GM12891 (cell line): ENCODE measurements around the gene PXDN.

Source experiments
- DNase-seq: peaks from one replicate; pipeline ENCODE4 v3.0.0; 2011; ENCODE audit warnings: low spot score; ENCODE audit not compliant: insufficient read length
- FAIRE-seq: peaks from 2 replicates; lab custom pipeline; 2011; peaks lifted over from hg19 to GRCh38; lab: Jason Lieb, UNC
- PAX5 ChIP-seq: IDR thresholded peaks from 2 replicates; pipeline ENCODE4 v1.6.1; 2011; ENCODE audit warnings: low read length, moderate library complexity, mild to moderate bottlenecking; ENCODE audit not compliant: insufficient read depth, severe bottlenecking
- POLR2A ChIP-seq: IDR thresholded peaks from 2 replicates; pipeline ENCODE4 v1.6.1; 2011; ENCODE audit warnings: low read depth, low read length, control low read depth
- POLR2AphosphoS5 ChIP-seq: IDR thresholded peaks from 2 replicates; pipeline ENCODE4 v1.6.1; 2011; ENCODE audit warnings: low read depth, low read length, control low read depth
- POU2F2 ChIP-seq: IDR thresholded peaks from 2 replicates; pipeline ENCODE4 v1.6.1; 2011; ENCODE audit warnings: low read depth, mild to moderate bottlenecking, control low read depth, low read length, moderate library complexity
- SPI1 ChIP-seq: IDR thresholded peaks from 2 replicates; pipeline ENCODE4 v1.6.1; 2011; ENCODE audit warnings: low read depth, low read length, control low read depth
- TAF1 ChIP-seq: IDR thresholded peaks from 2 replicates; pipeline ENCODE4 v1.6.1; 2011; ENCODE audit warnings: low read depth, low read length, control low read depth

The PXDN gene

DNA sequence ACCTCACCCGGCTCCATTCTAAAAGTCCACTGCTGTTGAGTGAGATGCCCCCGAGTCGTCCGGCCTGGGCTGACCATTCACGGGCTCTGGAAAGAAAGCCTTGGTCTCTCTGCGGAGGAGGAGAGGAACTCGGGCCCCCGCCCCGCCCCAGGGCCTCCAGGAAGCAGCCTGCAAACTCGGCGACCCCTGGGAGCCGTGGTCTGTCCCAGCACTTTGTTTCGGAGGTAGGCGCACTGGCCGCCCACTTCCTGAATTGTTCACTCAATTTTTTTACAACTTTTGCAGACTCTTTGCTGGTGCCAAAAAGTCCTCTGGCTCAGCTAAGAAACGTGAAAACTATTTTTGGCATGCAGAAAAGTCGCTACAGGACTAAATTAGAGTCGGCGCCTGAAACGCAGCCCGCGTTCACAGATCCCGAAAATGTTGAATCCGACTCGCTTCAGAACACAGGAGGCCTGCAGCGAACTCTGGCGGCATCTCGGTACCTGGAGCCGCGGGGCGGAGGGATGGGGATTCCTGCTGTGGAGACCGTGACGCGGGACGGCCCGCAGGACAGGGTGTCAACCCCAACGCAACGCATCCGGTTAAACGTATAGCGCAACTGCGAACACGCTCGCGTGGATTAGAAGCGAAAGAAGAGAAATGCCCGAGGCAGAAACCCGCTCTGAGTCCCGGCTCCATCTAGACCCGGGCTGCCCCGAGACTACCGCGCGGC lies 1.5 kb downstream of the PXDN start:
- FAIRE-seq (peak; percentile 47), DNase-seq (peak; percentile 53)
- TF ChIP-seq TAF1 = no peak
- no peak for TF ChIP-seq POLR2A
- no peak for TF ChIP-seq POU2F2
- TF ChIP-seq POLR2AphosphoS5 = no peak
- peak; percentile 50 for TF ChIP-seq SPI1
- TF ChIP-seq PAX5 = no peak

DNA sequence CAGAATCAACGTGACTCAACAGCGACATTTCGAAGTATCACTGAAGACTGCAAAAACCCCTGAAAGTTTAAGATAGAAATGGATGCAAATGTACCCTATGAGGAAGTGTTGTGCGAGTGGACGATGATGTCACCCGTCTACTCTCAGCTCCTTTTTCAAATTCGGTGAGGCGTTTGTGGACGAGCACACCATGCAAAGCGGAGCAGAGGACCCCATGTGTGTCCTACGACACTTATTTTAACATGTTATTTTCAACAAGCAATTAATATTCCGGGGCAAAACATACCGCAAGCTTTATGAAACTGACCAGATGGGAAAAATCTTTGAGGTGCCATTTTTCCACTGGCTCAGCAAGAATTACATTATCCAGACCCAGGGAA lies 2.0 kb downstream of the PXDN start:
- DNase-seq (peak; percentile 53), FAIRE-seq (peak; percentile 82)
- TF ChIP-seq PAX5 = no peak
- TF ChIP-seq SPI1 = peak; percentile 81

DNA sequence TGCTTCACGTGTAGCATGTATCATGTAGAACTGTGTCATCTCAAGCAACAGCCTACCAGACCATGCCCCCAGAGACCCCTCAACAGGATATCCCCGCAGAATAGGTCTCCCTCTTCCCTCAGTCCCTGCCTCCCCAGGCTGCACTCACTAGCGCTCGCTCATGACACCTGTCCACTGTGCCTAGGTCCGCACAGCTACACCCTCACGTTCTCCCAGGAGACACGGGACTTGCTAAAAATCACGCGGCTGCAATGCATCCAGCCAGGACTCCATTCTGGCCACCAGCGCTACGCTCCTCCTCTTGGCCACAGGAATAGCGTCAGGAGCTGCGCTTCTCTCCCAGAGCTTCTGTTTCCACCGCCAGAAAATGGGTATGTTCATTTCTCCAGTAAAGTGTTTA lies 2.5 kb downstream of the PXDN start:
- TF ChIP-seq POLR2AphosphoS5 = no peak
- no peak for TF ChIP-seq SPI1
- no peak for TF ChIP-seq POLR2A
- no peak for TF ChIP-seq POU2F2
- TF ChIP-seq TAF1 = no peak
- no peak for TF ChIP-seq PAX5
- DNase-seq = no peak
- no peak for FAIRE-seq

DNA sequence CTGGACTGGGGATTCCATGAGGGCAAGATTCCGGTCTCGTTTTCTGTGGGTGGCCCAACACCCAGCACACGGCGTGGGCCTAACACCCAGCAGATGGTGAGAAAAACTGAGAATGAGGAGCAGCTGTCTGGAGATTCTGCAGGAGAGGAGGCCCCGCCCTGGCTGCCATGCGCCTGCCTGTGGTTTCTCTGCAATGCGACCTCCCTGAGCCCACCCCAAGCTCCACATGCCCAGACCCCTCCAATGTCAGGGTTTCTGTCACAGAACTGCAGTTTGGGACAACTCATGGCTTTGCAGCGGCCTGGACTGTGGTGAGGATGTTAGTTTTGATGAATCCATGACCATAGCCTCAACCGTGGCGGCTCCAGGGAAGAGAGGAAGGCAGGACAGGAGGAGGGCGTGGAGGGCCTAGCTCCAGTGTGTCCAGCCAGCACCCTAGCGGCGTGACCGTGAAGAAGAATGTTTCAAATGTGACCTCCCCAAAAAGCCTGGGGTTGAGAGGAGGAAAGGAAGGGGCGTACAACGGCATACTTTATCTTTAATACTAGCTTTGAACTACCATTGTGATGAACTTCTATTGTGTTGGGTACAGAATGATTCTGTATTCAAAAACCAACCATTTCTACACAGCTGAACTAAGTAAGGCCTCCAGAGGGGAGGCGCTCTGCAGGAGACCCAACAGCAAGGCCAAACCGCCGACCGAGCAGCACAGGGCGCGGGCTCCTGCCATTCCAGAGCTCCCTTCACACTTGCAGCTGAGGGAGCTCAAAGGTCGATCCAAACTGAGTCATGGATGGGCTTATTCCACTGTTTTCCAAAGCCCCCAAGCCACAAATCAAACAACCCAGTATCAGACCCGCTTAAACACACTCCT lies 3.4 kb downstream of the PXDN start:
- DNase-seq (no peak), FAIRE-seq (no peak)
- TF ChIP-seq TAF1 = no peak
- no peak for TF ChIP-seq POU2F2
- TF ChIP-seq SPI1 = no peak
- no peak for TF ChIP-seq POLR2A
- no peak for TF ChIP-seq POLR2AphosphoS5
- TF ChIP-seq PAX5 = no peak

DNA sequence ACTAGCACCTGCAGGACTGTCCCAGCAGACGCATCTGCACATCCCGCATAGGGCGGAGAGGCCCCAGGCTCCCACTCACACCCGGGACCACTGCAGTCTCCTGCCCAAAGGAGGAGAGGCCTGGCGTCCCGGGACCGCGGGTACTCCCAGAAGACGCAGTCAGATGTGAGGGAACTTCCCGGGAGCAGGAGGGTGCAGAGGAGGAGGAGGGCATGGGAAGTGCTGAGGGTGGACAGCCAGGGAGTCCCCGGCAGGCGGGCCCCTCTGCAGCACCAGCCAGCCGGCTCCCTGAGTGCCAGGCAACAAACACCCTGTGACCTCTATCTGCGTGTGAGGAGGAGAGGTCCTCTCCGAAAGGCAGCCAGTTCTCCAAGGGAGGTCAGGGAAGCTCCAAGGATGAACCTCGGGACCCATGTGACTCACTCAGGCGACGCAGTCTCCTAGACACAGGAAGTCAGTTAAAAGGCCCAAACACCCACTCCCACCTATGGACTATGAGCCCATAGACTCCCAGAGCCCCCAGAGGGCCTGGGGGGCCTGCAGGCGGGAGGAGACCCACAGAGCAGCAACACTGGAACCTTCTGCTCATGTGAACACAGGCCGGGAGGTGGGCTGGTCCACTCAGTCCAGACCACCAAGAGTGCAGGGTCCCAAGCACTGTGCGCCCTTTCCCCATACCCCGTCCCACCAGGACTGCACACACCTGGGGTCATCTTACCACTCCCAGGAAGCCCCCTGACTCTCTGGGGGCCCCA lies 4.2 kb downstream of the PXDN start:
- DNase-seq (no peak), FAIRE-seq (no peak)
- TF ChIP-seq TAF1 (no peak), POU2F2 (no peak), PAX5 (no peak), POLR2A (no peak), SPI1 (no peak), POLR2AphosphoS5 (no peak)

DNA sequence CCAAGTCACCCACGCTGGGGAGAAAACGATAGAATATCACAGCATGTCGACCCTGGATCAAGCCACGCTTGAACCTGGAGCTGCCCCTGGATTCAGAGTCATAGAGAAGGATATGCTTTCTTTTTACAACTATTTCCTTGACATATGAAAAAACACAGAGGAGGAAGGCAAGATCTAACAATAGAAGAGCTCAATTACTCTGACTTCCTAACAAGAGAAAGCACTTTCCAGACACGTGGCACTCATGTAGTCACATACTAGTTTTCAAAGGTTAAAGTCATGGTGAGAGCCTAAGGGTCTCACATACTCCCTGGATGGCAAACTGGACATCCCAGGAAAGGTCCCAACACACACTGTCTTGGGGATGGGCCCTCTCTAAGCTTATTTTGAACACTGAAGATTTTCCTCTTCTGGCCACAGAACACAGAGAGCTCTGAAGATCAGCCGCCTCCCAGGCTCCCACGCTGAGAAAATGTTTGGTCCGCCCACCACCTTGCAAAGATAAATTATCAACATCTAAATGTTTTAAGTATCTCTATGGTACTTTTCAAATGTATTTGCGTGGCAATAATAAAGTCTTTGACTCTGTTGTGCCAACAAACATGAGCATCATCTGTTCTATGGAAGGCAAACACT lies 4.9 kb downstream of the PXDN start:
- DNase-seq = no peak
- FAIRE-seq = no peak
- TF ChIP-seq TAF1 = no peak
- TF ChIP-seq POLR2AphosphoS5 = no peak
- TF ChIP-seq SPI1 = no peak
- TF ChIP-seq POLR2A = no peak
- no peak for TF ChIP-seq PAX5
- no peak for TF ChIP-seq POU2F2

DNA sequence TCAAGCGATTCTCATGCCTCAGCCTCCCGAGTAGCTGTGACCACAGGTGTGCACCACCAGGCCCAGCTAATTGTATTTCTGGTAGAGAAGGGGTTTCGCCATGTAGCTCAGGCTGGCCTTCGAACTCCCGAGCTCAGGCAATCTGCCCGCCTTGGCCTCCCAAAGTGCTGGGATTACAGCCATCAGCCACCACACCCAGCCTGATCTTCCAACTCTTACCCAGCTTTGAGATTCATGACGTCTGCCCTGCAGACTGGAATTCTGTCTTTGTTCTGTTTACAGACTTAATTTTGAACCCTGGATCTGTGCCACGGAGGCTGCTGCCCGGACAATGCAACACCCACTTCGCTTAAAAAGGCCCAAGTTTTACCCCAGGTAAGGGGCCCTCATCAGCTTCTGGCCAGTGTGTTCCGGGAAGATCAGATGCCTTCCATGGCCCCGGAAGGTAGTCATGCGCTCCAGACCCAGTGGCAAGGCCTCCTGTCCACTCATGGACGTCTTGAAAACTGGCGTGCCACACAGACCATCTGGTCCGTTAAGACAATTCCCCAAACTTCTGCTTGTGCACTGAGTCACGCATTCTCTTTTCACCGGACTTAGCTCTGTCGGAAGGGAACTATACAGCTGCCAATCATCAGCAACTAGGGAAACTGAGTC lies 5.5 kb downstream of the PXDN start:
- DNase-seq = no peak
- FAIRE-seq = no peak
- no peak for TF ChIP-seq PAX5
- TF ChIP-seq TAF1 = no peak
- TF ChIP-seq POU2F2 = no peak

DNA sequence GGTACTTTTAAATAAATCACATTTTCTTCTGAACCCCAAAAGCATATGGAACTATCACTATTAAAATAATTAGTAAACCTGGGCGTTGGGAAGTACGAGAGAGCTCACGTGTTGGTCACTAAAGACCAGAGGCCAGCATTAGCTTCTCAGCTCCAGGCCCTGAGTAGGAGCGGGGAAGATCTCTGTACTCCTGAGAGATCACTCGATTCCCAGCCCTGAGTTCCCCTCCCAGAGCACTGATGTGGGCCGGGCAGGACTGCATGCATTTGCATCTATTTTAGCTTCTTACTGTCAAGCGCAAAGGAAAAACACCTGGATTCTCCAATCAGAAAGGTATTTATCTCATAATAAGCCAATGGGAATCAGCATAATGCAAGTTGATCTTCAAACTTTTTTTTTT lies 6.2 kb downstream of the PXDN start:
- FAIRE-seq (no peak), DNase-seq (no peak)
- TF ChIP-seq POU2F2 = no peak
- TF ChIP-seq POLR2AphosphoS5 = no peak
- TF ChIP-seq PAX5 = no peak
- no peak for TF ChIP-seq POLR2A
- TF ChIP-seq TAF1 = no peak

DNA sequence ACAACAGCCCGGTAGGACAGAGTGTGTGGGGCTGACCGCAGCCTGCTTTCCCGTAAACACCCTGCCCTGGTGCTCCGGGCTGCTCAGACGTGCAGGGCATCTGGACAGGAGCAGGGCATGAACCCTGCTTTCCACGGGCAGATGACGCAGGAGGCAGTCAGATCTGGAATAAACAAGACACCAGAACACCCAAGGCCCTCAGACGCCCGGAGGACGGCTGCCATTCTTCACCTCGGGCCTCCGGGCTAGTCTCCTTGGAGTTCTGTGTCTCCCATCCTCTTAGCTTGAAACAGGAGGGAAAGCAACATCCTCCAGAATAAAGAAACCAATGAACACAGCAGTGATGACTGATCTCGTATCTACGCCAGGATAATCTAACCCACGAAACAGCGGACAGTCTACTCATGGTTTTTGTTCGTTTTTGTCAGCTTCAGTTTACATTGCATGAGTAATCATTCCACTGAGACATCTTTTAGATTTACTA lies 7.3 kb downstream of the PXDN start:
- FAIRE-seq = no peak
- DNase-seq = no peak
- TF ChIP-seq PAX5 = no peak
- no peak for TF ChIP-seq SPI1
- TF ChIP-seq POLR2AphosphoS5 = no peak
- TF ChIP-seq TAF1 = no peak
- no peak for TF ChIP-seq POLR2A
- no peak for TF ChIP-seq POU2F2
